ENCODE results near the gene SMARCAL1. TPM values are rescaled to one million over a fixed set of nuclear protein-coding genes. Genes with fewer than 3 reads are reported as not detected.

SMARCAL1 gene
- total and polyA plus RNA-seq, 9 of the 15 experiments (the other 6 are each of a cell fraction or from before 2014, with no cell fraction given), result 8.2 to 27.9 (median 12.4) TPM

GRCh38 chr2:216415541-216415940 is 3.3 kb downstream of the SMARCAL1 start:
- ChIA-PET CTCF (ENCODE audit: low intra/inter-chr PET ratio) (no interaction called here), POLR2A (interaction anchor here (0.8 kb wide), 1 partner anchor 446 kb away, joined by 3 read pairs; no protein-coding TSS in a partner anchor)
- H3K9me1 ChIP-seq (ENCODE audit: control insufficient read depth, insufficient read depth, low read length), result no peaks in the 10 kb centered on the region
- H3K27me3 ChIP-seq (ENCODE audit: control insufficient read depth in 2 of 2, insufficient read depth in 2 of 2, low read length in 2 of 2), result no peaks in the 10 kb centered on the region
- H3K4me2 ChIP-seq (ENCODE audit: insufficient read depth, low read length), result no peak overlapping the region
- BruUV-seq (replicated peaks), result no TSS peak
- WGBS (ENCODE audit: insufficient coverage, low coverage, missing lambda C conversion rate), result 60% methylated on average over 2 of the region's 3 CpGs
- peaks cover 43% of the 10 kb centered on the region for H3K36me3 ChIP-seq (ENCODE audit: control insufficient read depth, insufficient read depth, low read length)
- no peak overlapping the region for H3K4me3 ChIP-seq
- H2AFZ ChIP-seq (ENCODE audit: low read depth, low read length), result no peak overlapping the region
- peaks cover 19 to 27% of the 10 kb centered on the region in 2 experiments for H3K4me1 ChIP-seq (replicated peaks in 1 of 2; ENCODE audit: control insufficient read depth in 2 of 2, insufficient read depth in 2 of 2, low read length in 2 of 2)
- no peak overlapping the region; a peak in 1 of 4 replicates for H3K9ac ChIP-seq (ENCODE audit: insufficient read depth in 1 of 2, low read depth in 2 of 2, low read length in 2 of 2)
- peaks cover 44% of the 10 kb centered on the region for H3K79me2 ChIP-seq (ENCODE audit: control insufficient read depth, insufficient read depth, low read length)
- H3K27ac ChIP-seq (ENCODE audit: extremely low read depth, low read depth, low read length), result peak overlapping the region; percentile 84
- FAIRE-seq (no peak), DNase-seq (ENCODE audit: extremely low read depth in 1 of 4, low spot score in 3 of 4) (no peak), ATAC-seq (no peak)
- H4K20me1 ChIP-seq (replicated peaks; ENCODE audit: control insufficient read depth, insufficient read depth, low read length), result no peaks in the 10 kb centered on the region
- intact Hi-C loops (cut with micrococcal nuclease) (no loop called here), in situ Hi-C loops (cut with MboI) (no loop called here)
- no peaks in the 10 kb centered on the region for H3K9me3 ChIP-seq (replicated peaks; ENCODE audit: control insufficient read depth, insufficient read depth, low read depth, low read length)
- TF ChIP-seq NFYB (IDR thresholded peaks at IDR 0.05; ENCODE audit: extremely low read depth, insufficient read length) (no peak), ZNF695 (CRISPR knock-in tag; IDR thresholded peaks at IDR 0.05) (no peak), ADNP (tag; IDR thresholded peaks at IDR 0.05) (no peak), NEUROD1 (IDR thresholded peaks at IDR 0.05; ENCODE audit: borderline replicate concordance, low read depth, low read length, partially characterized antibody) (no peak), HCFC1 (IDR thresholded peaks at IDR 0.05; ENCODE audit: low read depth, low read length) (no peak), BCL6 (CRISPR knock-in tag; IDR thresholded peaks at IDR 0.05) (no peak), HMBOX1 (IDR thresholded peaks at IDR 0.05) (no peak), BRCA1 (IDR thresholded peaks at IDR 0.05) (no peak), BRCA1 (CRISPR knock-in tag; IDR thresholded peaks at IDR 0.05) (no peak), TCF7L2 (IDR thresholded peaks at IDR 0.05; ENCODE audit: low read depth, low read length) (no peak), RAD21 (CRISPR knock-in tag; conservative IDR thresholded peaks at IDR 0.05 in 1 of 2, IDR thresholded peaks at IDR 0.05 in 1 of 2) (no peak), ZNF354B (CRISPR knock-in tag; IDR thresholded peaks at IDR 0.05) (no peak), MED1 (CRISPR knock-in tag; IDR thresholded peaks at IDR 0.05; ENCODE audit: borderline replicate concordance) (no peak)

All from K562 (cell line).